Tibial artery (tissue), 4 donors: ENCODE measurements around the gene TSHZ2.
"Not testable (repeated sequence)": the region's sequence is repeated elsewhere in the genome, so short reads cannot be mapped to it uniquely, and the experiment has no call there.

Source experiments
- DNase-seq, 2 donors: peaks; one replicate each; pipeline ENCODE4 v3.0.0-alpha.2; 2019
- H3K27ac ChIP-seq, 2 donors: fragments of 200-600 bp; sonication (generic) in 1 of 2; 1 replicate in 1 of 2; 2 replicates in 1 of 2; pipeline ENCODE4 v1.5.1; 2018 to 2019; ENCODE audit warnings: mild to moderate bottlenecking in 1 of 2
- H3K27me3 ChIP-seq, 2 donors: fragments of 200-600 bp; sonication (generic) in 1 of 2; one replicate each; pipeline versions ENCODE4 v1.5.1 to v1.6.0; 2016 to 2019
- H3K36me3 ChIP-seq, 3 donors: fragments of 200-600 bp; sonication (generic) in 2 of 3; one replicate each; pipeline ENCODE4 v1.5.1; 2016 to 2019; ENCODE audit warnings: mild to moderate bottlenecking in 2 of 3
- H3K4me1 ChIP-seq, 4 donors: fragments of 200-600 bp; sonication (generic) in 2 of 4; 1 replicate in 3 of 4; 2 replicates in 1 of 4; pipeline ENCODE4 v1.5.1; 2016 to 2019
- H3K4me3 ChIP-seq, 2 donors: fragments of 200-600 bp; sonication (generic) in 1 of 2; 1 replicate in 1 of 2; 2 replicates in 1 of 2; pipeline ENCODE4 v1.5.1; 2018 to 2019; ENCODE audit warnings: mild to moderate bottlenecking in 2 of 2
- H3K9me3 ChIP-seq, 3 donors: fragments of 200-600 bp; sonication (generic) in 1 of 3; one replicate each; pipeline ENCODE4 v1.5.1; 2016 to 2019
- intact Hi-C: fragments of 100-400 bp; cut with DNase I; formaldehyde crosslinking; loops from one replicate; pipeline ENCODE4 v1.15.0; 2023; ENCODE audit warnings: low total_unique reads
- TF ChIP-seq, protein P1 (sequence below), 2 experiments: fragments of 200-600 bp in 1 of 2; fragments of 450-650 bp in 1 of 2; IDR thresholded peaks; one replicate each; pipeline ENCODE4 v1.5.1; 2017 to 2019; ENCODE audit warnings: antibody characterized with exemption in 2 of 2, mild to moderate bottlenecking in 1 of 2, moderate library complexity in 1 of 2

The TSHZ2 gene

DNA sequence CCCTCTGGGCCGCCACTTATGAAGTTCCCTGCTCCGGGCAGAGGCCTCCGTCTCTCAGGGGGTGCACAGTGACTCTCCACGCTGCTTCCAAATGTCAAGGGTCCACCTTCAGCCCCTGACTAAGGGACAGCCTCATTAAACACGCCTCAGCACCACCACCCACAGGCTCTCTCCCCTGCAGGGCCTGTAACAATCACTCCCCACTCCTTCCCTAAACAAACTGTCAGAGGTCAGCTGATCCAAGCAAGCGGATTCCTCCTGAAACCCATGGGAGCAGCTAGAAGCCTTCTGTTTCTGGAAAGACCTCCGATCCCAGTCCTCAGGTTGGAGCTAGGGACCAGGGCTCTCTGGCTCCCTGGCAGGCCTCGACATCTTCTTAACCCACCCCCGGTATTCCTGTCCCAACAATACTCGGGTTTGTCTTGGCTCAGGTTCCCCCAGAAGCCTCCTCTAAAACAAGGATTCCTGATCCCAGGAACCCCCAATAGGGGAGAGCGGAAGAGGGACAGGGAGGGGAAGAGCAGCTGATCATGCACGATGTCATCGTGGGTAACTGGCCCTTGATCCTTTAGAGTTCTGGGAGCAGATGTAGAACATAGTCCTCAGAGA is 440.5 kb downstream of the TSHZ2 start:
- intact Hi-C loops, result no loop called here
- TF ChIP-seq, protein P1, sequence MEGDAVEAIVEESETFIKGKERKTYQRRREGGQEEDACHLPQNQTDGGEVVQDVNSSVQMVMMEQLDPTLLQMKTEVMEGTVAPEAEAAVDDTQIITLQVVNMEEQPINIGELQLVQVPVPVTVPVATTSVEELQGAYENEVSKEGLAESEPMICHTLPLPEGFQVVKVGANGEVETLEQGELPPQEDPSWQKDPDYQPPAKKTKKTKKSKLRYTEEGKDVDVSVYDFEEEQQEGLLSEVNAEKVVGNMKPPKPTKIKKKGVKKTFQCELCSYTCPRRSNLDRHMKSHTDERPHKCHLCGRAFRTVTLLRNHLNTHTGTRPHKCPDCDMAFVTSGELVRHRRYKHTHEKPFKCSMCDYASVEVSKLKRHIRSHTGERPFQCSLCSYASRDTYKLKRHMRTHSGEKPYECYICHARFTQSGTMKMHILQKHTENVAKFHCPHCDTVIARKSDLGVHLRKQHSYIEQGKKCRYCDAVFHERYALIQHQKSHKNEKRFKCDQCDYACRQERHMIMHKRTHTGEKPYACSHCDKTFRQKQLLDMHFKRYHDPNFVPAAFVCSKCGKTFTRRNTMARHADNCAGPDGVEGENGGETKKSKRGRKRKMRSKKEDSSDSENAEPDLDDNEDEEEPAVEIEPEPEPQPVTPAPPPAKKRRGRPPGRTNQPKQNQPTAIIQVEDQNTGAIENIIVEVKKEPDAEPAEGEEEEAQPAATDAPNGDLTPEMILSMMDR (IDR thresholded peaks at IDR 0.05), result no peak

DNA sequence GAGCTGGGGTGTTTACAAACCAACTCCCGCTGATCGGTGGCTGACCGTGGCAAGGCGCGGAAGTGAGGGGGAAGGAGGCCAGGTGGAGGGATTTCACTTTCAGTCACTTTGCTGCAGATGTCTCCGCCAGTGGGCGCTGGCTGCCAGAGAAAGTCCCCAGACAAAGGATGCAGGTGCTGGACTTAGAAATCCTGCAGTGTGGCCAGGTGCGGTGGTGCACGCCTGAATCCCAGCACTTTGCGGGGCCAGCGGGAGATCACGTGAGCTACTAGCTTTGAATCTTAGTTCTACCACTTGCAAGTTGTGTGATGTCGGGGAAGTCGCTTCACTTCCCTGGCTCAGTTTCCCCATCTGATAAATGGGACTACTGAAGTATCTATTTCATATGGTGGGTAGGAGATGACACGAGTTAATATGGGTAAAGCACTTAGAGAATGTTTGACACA is 441.1 kb downstream of the TSHZ2 start:
- no peaks in the 10 kb centered on the region for H3K36me3 ChIP-seq
- peak in 1 of 2 donors; percentile 22 for DNase-seq
- H3K9me3 ChIP-seq, result no peaks in the 10 kb centered on the region
- H3K27ac ChIP-seq, result no peak overlapping the region
- H3K4me1 ChIP-seq, result no peaks in the 10 kb centered on the region
- H3K27me3 ChIP-seq, result peaks cover 0 to 3% of the 10 kb centered on the region in 2 donors
- TF ChIP-seq, protein P1 (IDR thresholded peaks at IDR 0.05), result no peak
- no peak overlapping the region for H3K4me3 ChIP-seq
- intact Hi-C loops, result no loop called here

More for the DNA sequence above, 440.5 kb downstream of the TSHZ2 start:
- Histone ChIP-seq H3K4me3 (no peak overlapping the region), H3K4me1 (no peaks in the 10 kb centered on the region), H3K9me3 (no peaks in the 10 kb centered on the region), H3K27me3 (peaks cover 0 to 3% of the 10 kb centered on the region in 2 donors), H3K27ac (no peak overlapping the region), H3K36me3 (no peaks in the 10 kb centered on the region)
- DNase-seq, result no peak

DNA sequence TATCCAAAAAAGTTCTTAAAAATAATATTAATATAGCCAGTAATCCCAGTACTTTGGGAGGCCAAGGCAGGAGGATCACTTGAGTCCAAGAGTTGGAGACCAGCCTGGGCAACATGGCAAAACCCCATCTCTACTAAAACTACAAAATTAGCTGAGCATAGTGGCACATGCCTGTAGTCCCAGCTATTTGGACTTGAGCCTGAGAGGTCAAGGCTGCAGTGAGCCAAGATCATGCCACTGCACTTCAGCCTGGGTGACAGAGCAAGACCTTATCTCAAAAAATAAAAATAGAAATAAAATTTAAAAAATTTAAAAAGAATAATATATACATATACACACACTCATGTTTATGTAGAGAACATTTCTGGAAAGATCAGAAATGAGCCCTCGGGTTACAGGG is 441.7 kb downstream of the TSHZ2 start:
- H3K4me1 ChIP-seq, intact Hi-C loops, H3K27me3 ChIP-seq, H3K27ac ChIP-seq, H3K4me3 ChIP-seq, H3K36me3 ChIP-seq, H3K9me3 ChIP-seq, DNase-seq: not testable (repeated sequence)

DNA sequence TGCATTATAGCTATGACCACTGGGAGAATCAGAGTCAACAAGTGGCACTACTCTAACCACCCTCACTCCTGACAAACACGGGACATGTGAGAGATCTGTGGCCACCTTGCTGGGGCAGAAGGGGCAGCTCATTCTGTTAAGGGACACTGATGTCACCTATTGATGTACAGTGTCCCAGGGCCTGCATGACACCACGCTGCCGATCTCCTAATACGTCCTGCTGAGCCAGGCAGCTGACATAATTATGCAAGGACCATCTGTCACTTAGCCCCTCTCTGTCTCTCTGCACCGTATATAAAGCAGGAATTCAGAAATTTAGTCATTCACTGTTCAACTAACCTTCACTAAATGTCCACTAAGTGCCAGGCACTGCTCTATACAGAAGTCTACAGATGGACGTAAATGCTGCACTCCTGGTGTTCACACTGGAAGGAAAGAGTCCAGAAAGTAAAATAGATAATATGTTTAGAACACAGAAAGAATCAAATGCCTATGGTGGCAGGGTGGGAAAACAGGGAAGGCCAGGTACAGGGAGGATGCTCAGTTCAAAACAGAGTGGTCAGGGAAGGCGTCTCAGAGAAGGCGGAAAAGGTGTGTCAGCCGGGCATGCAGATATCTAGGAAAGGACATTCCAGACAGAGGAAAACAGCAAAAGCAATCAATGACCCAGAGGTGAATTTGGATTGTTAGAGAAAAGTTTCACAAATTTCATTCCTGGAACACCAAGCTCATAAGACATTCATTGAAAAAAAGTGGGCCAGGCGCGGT is 447.7 kb downstream of the TSHZ2 start:
- intact Hi-C loops, result no loop called here
- H3K36me3 ChIP-seq, result no peaks in the 10 kb centered on the region
- no peak for DNase-seq

DNA sequence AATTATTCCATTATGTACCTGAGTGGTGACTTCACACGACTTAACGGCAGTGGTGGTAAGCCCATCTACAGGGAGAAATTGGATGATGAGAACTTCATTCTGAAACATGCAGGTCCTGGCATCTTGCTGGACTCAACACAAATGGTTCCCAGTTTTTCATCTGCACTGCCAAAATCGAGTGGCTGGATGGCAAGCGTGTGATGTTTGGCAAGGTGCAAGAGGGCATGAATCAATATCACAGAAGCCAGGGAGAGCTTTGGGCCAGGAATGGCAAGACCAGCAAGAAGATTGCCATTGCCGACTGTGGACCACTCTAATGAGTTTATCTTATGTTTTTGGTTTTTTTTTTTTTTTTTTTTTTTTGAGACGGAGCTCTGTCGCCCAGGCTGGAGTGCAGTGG is 449.2 kb downstream of the TSHZ2 start:
- no peaks in the 10 kb centered on the region for H3K27me3 ChIP-seq
- no peaks in the 10 kb centered on the region for H3K36me3 ChIP-seq
- DNase-seq, result no peak
- TF ChIP-seq, protein P1 (IDR thresholded peaks at IDR 0.05), result no peak
- no peaks in the 10 kb centered on the region for H3K4me1 ChIP-seq
- no peak overlapping the region for H3K27ac ChIP-seq
- no peaks in the 10 kb centered on the region for H3K9me3 ChIP-seq
- H3K4me3 ChIP-seq, result no peak overlapping the region
- intact Hi-C loops, result no loop called here

More for the DNA sequence above, 447.7 kb downstream of the TSHZ2 start:
- no peak overlapping the region for H3K4me3 ChIP-seq
- H3K27ac ChIP-seq, result no peak overlapping the region
- no peaks in the 10 kb centered on the region for H3K27me3 ChIP-seq
- H3K9me3 ChIP-seq, result no peaks in the 10 kb centered on the region
- TF ChIP-seq, protein P1 (IDR thresholded peaks at IDR 0.05), result no peak
- H3K4me1 ChIP-seq, result no peaks in the 10 kb centered on the region

DNA sequence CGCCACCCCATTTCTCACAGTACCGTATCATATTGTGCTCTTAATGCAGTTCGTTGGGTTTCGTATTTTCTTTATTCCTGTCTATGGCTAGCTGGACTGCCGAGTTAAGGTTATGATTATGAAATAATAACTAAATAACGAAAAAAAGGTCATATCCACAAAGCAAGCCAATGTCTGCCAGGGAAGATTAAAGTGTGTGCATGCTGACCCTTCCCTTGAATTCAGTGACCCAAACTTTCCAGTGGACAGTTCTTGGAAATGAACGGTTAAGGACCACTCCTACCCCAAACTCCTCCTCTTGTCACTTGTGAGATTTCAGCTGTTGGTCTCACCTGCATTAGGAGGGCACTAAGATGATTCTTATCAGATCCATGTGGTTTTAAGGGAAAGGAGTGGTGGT is 449.9 kb downstream of the TSHZ2 start:
- H3K36me3 ChIP-seq, result no peaks in the 10 kb centered on the region
- no peaks in the 10 kb centered on the region for H3K27me3 ChIP-seq
- H3K27ac ChIP-seq, result no peak overlapping the region
- TF ChIP-seq, protein P1 (IDR thresholded peaks at IDR 0.05), result no peak
- no peaks in the 10 kb centered on the region for H3K4me1 ChIP-seq
- no peaks in the 10 kb centered on the region for H3K9me3 ChIP-seq
- no peak for DNase-seq
- intact Hi-C loops, result no loop called here
- no peak overlapping the region for H3K4me3 ChIP-seq
